HEK293 (cell line): ENCODE measurements around the gene KLHL20.

Source experiments
- GLI2 ChIP-seq: fragments of 450-650 bp; formaldehyde crosslinking; IDR thresholded peaks from 2 replicates; pipeline ENCODE4; 2017; ENCODE audit warnings: missing biosample characterization, missing genetic modification characterization, low read depth, borderline replicate concordance
- HOXC10 ChIP-seq: sonication (generic); formaldehyde crosslinking; IDR thresholded peaks from 2 replicates; pipeline ENCODE4 v1.8.1; 2023; ENCODE audit warnings: mild to moderate bottlenecking, missing genetic modification reagents
- IKZF3 ChIP-seq: fragments of 450-650 bp; IDR thresholded peaks from 2 replicates; pipeline ENCODE4 v1.5.0; 2018; ENCODE audit warnings: missing biosample characterization, mild to moderate bottlenecking, missing genetic modification characterization, moderate library complexity
- MZF1 ChIP-seq: fragments of 450-650 bp; formaldehyde crosslinking; IDR thresholded peaks from 2 replicates; pipeline ENCODE4 v1.5.1; 2017; ENCODE audit warnings: missing biosample characterization, missing genetic modification characterization, borderline replicate concordance
- ZBTB21 ChIP-seq: fragments of 450-650 bp; formaldehyde crosslinking; IDR thresholded peaks from 2 replicates; pipeline ENCODE4 v1.5.1; 2017; ENCODE audit warnings: missing biosample characterization, missing genetic modification characterization
- ZBTB26 ChIP-seq: fragments of 450-650 bp; formaldehyde crosslinking; optimal IDR thresholded peaks from 2 replicates; pipeline ENCODE3; 2016; ENCODE audit warnings: missing biosample characterization, mild to moderate bottlenecking, missing genetic modification characterization
- ZBTB48 ChIP-seq: fragments of 450-650 bp; formaldehyde crosslinking; IDR thresholded peaks from 2 replicates; pipeline ENCODE4 v1.5.1; 2016; ENCODE audit warnings: missing biosample characterization, missing genetic modification characterization
- ZBTB8A ChIP-seq: fragments of 450-650 bp; formaldehyde crosslinking; IDR thresholded peaks from 2 replicates; pipeline ENCODE4 v1.5.1; 2016; ENCODE audit warnings: missing biosample characterization, missing genetic modification characterization
- ZEB2 ChIP-seq: fragments of 450-650 bp; formaldehyde crosslinking; IDR thresholded peaks from 2 replicates; pipeline ENCODE4 v1.5.1; 2016; ENCODE audit warnings: missing biosample characterization, missing genetic modification characterization
- ZFHX2 ChIP-seq: fragments of 450-650 bp; formaldehyde crosslinking; conservative IDR thresholded peaks from 2 replicates; pipeline ENCODE4 v1.5.1; 2016; ENCODE audit warnings: missing biosample characterization, missing genetic modification characterization
- ZFP3 ChIP-seq: fragments of 450-650 bp; formaldehyde crosslinking; IDR thresholded peaks from 2 replicates; pipeline ENCODE4 v1.5.1; 2016; ENCODE audit warnings: low read depth, missing biosample characterization, missing genetic modification characterization
- ZNF148 ChIP-seq: fragments of 450-650 bp; formaldehyde crosslinking; IDR thresholded peaks from 2 replicates; pipeline ENCODE4 v1.5.0; 2017; ENCODE audit warnings: missing biosample characterization, missing genetic modification characterization, borderline replicate concordance
- ZNF16 ChIP-seq: fragments of 450-650 bp; formaldehyde crosslinking; IDR thresholded peaks from 2 replicates; pipeline ENCODE4 v1.5.1; 2016; ENCODE audit warnings: low read depth, missing biosample characterization, missing genetic modification characterization
- ZNF2 ChIP-seq: fragments of 450-650 bp; formaldehyde crosslinking; IDR thresholded peaks from 2 replicates; pipeline ENCODE4 v1.5.1; 2016; ENCODE audit warnings: missing biosample characterization, missing genetic modification characterization
- ZNF23 ChIP-seq: fragments of 450-650 bp; formaldehyde crosslinking; IDR thresholded peaks from 2 replicates; pipeline ENCODE4 v1.5.1; 2016; ENCODE audit warnings: missing biosample characterization, missing genetic modification characterization, borderline replicate concordance
- ZNF248 ChIP-seq: fragments of 450-650 bp; formaldehyde crosslinking; IDR thresholded peaks from 2 replicates; pipeline ENCODE4 v1.5.1; 2017; ENCODE audit warnings: missing biosample characterization, missing genetic modification characterization
- ZNF324 ChIP-seq: fragments of 450-650 bp; formaldehyde crosslinking; IDR thresholded peaks from 2 replicates; pipeline ENCODE4 v1.5.1; 2016; ENCODE audit warnings: missing biosample characterization, missing genetic modification characterization
- ZNF354C ChIP-seq: fragments of 450-650 bp; formaldehyde crosslinking; IDR thresholded peaks from 2 replicates; pipeline ENCODE4 v1.5.1; 2016; ENCODE audit warnings: missing biosample characterization, missing genetic modification characterization, low read depth, borderline replicate concordance
- ZNF426 ChIP-seq: fragments of 450-650 bp; formaldehyde crosslinking; IDR thresholded peaks from 2 replicates; pipeline ENCODE4 v1.5.1; 2017; ENCODE audit warnings: missing biosample characterization, missing genetic modification characterization, mild to moderate bottlenecking, inconsistent platforms, moderate library complexity
- ZNF433 ChIP-seq: fragments of 450-650 bp; formaldehyde crosslinking; IDR thresholded peaks from 2 replicates; pipeline ENCODE4 v1.5.1; 2016; ENCODE audit warnings: missing biosample characterization, missing genetic modification characterization, low read depth
- ZNF501 ChIP-seq: fragments of 450-650 bp; formaldehyde crosslinking; IDR thresholded peaks from 2 replicates; pipeline ENCODE4 v1.5.1; 2016; ENCODE audit warnings: missing biosample characterization, missing genetic modification characterization
- ZNF548 ChIP-seq: fragments of 450-650 bp; formaldehyde crosslinking; IDR thresholded peaks from 2 replicates; pipeline ENCODE4 v1.5.1; 2016; ENCODE audit warnings: missing biosample characterization, missing genetic modification characterization
- ZNF555 ChIP-seq: fragments of 450-650 bp; formaldehyde crosslinking; conservative IDR thresholded peaks from 2 replicates; pipeline ENCODE4 v1.5.1; 2017; ENCODE audit warnings: missing biosample characterization, mild to moderate bottlenecking, missing genetic modification characterization, inconsistent platforms
- ZNF560 ChIP-seq: fragments of 450-650 bp; formaldehyde crosslinking; IDR thresholded peaks from 2 replicates; pipeline ENCODE4 v1.5.1; 2017; ENCODE audit warnings: missing biosample characterization, missing genetic modification characterization, borderline replicate concordance
- ZNF571 ChIP-seq: fragments of 450-650 bp; formaldehyde crosslinking; IDR thresholded peaks from 2 replicates; pipeline ENCODE4 v1.5.0; 2017; ENCODE audit warnings: missing biosample characterization, missing genetic modification characterization
- ZNF600 ChIP-seq: fragments of 450-650 bp; formaldehyde crosslinking; IDR thresholded peaks from 2 replicates; pipeline ENCODE4 v1.5.1; 2016; ENCODE audit warnings: missing biosample characterization, missing genetic modification characterization
- ZNF626 ChIP-seq: fragments of 450-650 bp; sonication (Bioruptor Pico); formaldehyde crosslinking; IDR thresholded peaks from 2 replicates; pipeline ENCODE4 v1.5.1; 2018; ENCODE audit warnings: missing biosample characterization, missing genetic modification characterization, inconsistent platforms
- ZNF664 ChIP-seq: fragments of 450-650 bp; formaldehyde crosslinking; IDR thresholded peaks from 2 replicates; pipeline ENCODE4 v1.5.1; 2016; ENCODE audit warnings: missing biosample characterization, missing genetic modification characterization
- ZNF785 ChIP-seq: fragments of 450-650 bp; formaldehyde crosslinking; IDR thresholded peaks from 2 replicates; pipeline ENCODE4 v1.5.1; 2016; ENCODE audit warnings: missing biosample characterization, missing genetic modification characterization
- ZNF792 ChIP-seq: fragments of 450-650 bp; formaldehyde crosslinking; IDR thresholded peaks from 2 replicates; pipeline ENCODE4 v1.5.1; 2016; ENCODE audit warnings: missing biosample characterization, missing genetic modification characterization
- ZSCAN5A ChIP-seq: fragments of 450-650 bp; formaldehyde crosslinking; IDR thresholded peaks from 2 replicates; pipeline ENCODE4 v1.5.1; 2016; ENCODE audit warnings: missing biosample characterization, missing genetic modification characterization
- TF ChIP-seq, protein P1 (sequence below): fragments of 450-650 bp; formaldehyde crosslinking; IDR thresholded peaks from 2 replicates; pipeline ENCODE4 v1.5.1; 2016; ENCODE audit warnings: missing biosample characterization, missing genetic modification characterization

Gene KLHL20

GRCh38 chr1:173824315-173825081 is 109.7 kb downstream of the KLHL20 start, which contains the start of the genes CENPL and DARS2 (continued):
- no peak for TF ChIP-seq ZSCAN5A (tag by site-specific recombination)
- TF ChIP-seq ZNF2, result peak; percentile 54; the same call in 1 of the 2 replicates
- TF ChIP-seq ZNF785 (tag by site-specific recombination), result no peak
- TF ChIP-seq HOXC10 (CRISPR knock-in tag), result 0 out of 2 replicates have a peak, but pooled peaks have one; percentile 53
- peak; percentile 92 for TF ChIP-seq ZEB2 (tag by site-specific recombination)
- no peak for TF ChIP-seq ZNF560 (tag by site-specific recombination)
- TF ChIP-seq ZNF248, result no peak
- peak; percentile 55; the same call in 1 of the 2 replicates for TF ChIP-seq IKZF3 (tag by site-specific recombination)
- TF ChIP-seq ZNF148 (tag by site-specific recombination), result no peak
- TF ChIP-seq ZNF571, result no peak
- TF ChIP-seq ZNF626 (tag by site-specific recombination), result no peak
- TF ChIP-seq ZNF548 (tag by site-specific recombination), result no peak
- peak; percentile 70 for TF ChIP-seq ZBTB26 (tag by site-specific recombination)
- no peak for TF ChIP-seq ZNF16 (tag by site-specific recombination)
- TF ChIP-seq ZNF23 (tag by site-specific recombination), result no peak
- TF ChIP-seq ZNF555 (tag by site-specific recombination), result no peak
- no peak for TF ChIP-seq ZNF433 (tag by site-specific recombination)
- peak; percentile 13; the same call in 1 of the 2 replicates for TF ChIP-seq ZBTB48
- no peak for TF ChIP-seq ZNF354C (tag by site-specific recombination)
- TF ChIP-seq ZBTB8A (tag by site-specific recombination), result peak; percentile 100
- no peak for TF ChIP-seq ZNF664
- peak; percentile 99 for TF ChIP-seq ZNF600 (tag by site-specific recombination)
- TF ChIP-seq ZBTB21 (tag by site-specific recombination), result no peak
- no peak for TF ChIP-seq ZFP3 (tag by site-specific recombination)
- TF ChIP-seq ZFHX2, result peak; percentile 45; the same call in 1 of the 2 replicates
- no peak for TF ChIP-seq GLI2 (tag by site-specific recombination)
- TF ChIP-seq ZNF426, result no peak
- TF ChIP-seq, protein P1, sequence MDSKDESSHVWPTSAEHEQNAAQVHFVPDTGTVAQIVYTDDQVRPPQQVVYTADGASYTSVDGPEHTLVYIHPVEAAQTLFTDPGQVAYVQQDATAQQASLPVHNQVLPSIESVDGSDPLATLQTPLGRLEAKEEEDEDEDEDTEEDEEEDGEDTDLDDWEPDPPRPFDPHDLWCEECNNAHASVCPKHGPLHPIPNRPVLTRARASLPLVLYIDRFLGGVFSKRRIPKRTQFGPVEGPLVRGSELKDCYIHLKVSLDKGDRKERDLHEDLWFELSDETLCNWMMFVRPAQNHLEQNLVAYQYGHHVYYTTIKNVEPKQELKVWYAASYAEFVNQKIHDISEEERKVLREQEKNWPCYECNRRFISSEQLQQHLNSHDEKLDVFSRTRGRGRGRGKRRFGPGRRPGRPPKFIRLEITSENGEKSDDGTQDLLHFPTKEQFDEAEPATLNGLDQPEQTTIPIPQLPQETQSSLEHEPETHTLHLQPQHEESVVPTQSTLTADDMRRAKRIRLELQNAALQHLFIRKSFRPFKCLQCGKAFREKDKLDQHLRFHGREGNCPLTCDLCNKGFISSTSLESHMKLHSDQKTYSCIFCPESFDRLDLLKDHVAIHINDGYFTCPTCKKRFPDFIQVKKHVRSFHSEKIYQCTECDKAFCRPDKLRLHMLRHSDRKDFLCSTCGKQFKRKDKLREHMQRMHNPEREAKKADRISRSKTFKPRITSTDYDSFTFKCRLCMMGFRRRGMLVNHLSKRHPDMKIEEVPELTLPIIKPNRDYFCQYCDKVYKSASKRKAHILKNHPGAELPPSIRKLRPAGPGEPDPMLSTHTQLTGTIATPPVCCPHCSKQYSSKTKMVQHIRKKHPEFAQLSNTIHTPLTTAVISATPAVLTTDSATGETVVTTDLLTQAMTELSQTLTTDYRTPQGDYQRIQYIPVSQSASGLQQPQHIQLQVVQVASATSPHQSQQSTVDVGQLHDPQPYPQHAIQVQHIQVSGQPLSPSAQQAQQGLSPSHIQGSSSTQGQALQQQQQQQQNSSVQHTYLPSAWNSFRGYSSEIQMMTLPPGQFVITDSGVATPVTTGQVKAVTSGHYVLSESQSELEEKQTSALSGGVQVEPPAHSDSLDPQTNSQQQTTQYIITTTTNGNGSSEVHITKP (tag by site-specific recombination), result peak; percentile 64
- no peak for TF ChIP-seq MZF1 (tag by site-specific recombination)
- TF ChIP-seq ZNF792, result no peak
- peak; percentile 23; the same call in 1 of the 2 replicates for TF ChIP-seq ZNF324 (tag by site-specific recombination)
- TF ChIP-seq ZNF501 (tag by site-specific recombination), result peak; percentile 79; the same call in 1 of the 2 replicates
